WTC11 (cell line): ENCODE results near the gene RGL1.

Experiments
- ETV6 ChIP-seq: sonication (generic); formaldehyde crosslinking; IDR thresholded peaks from 2 replicates; pipeline ENCODE4 v1.8.1; 2022; ENCODE audit warnings: mild to moderate bottlenecking, missing genetic modification reagents
- JUN ChIP-seq: sonication (generic); formaldehyde crosslinking; IDR thresholded peaks from 2 replicates; pipeline ENCODE4 v1.8.0; 2023; ENCODE audit warnings: mild to moderate bottlenecking, missing genetic modification reagents
- NR1H2 ChIP-seq: sonication (generic); formaldehyde crosslinking; IDR thresholded peaks from 2 replicates; pipeline ENCODE4 v1.9.0; 2021; ENCODE audit warnings: mild to moderate bottlenecking, moderate library complexity, missing genetic modification reagents
- SP1 ChIP-seq: sonication (generic); formaldehyde crosslinking; conservative IDR thresholded peaks from 2 replicates; pipeline ENCODE4 v1.8.1; 2022; ENCODE audit warnings: missing genetic modification reagents
- TF ChIP-seq, protein P1 (sequence below): sonication (generic); formaldehyde crosslinking; IDR thresholded peaks from 2 replicates; pipeline ENCODE4 v1.8.0; 2022; ENCODE audit warnings: mild to moderate bottlenecking, missing genetic modification reagents
- TF ChIP-seq, protein P2 (sequence below): sonication (generic); formaldehyde crosslinking; conservative IDR thresholded peaks from 2 replicates; pipeline ENCODE4 v1.8.1; 2022; ENCODE audit warnings: mild to moderate bottlenecking, missing genetic modification reagents
- TF ChIP-seq, protein P3 (sequence below): fragments of 200-600 bp; IDR thresholded peaks from 2 replicates; pipeline ENCODE4 v1.8.0; 2022; ENCODE audit warnings: antibody characterized with exemption
- TF ChIP-seq, protein P4 (sequence below): sonication (generic); formaldehyde crosslinking; IDR thresholded peaks from 2 replicates; pipeline ENCODE4 v1.8.1; 2023; ENCODE audit warnings: mild to moderate bottlenecking, missing genetic modification reagents, borderline replicate concordance
- TF ChIP-seq, protein P5 (sequence below): sonication (generic); formaldehyde crosslinking; IDR thresholded peaks from 2 replicates; pipeline ENCODE4 v1.8.1; 2023; ENCODE audit warnings: mild to moderate bottlenecking, missing genetic modification reagents
- TF ChIP-seq, protein P6 (sequence below): fragments of 250-450 bp; sonication (Bioruptor Pico); IDR thresholded peaks from 2 replicates; pipeline ENCODE4 v1.9.0; 2021; ENCODE audit warnings: mild to moderate bottlenecking
- TF ChIP-seq, protein P7 (sequence below): sonication (generic); formaldehyde crosslinking; IDR thresholded peaks from 2 replicates; pipeline ENCODE4 v1.8.0; 2022; ENCODE audit warnings: mild to moderate bottlenecking, missing genetic modification reagents
- TF ChIP-seq, protein P8 (sequence below): sonication (generic); formaldehyde crosslinking; IDR thresholded peaks from 2 replicates; pipeline ENCODE4 v1.8.1; 2023; ENCODE audit warnings: mild to moderate bottlenecking, moderate library complexity, missing genetic modification reagents

DNA sequence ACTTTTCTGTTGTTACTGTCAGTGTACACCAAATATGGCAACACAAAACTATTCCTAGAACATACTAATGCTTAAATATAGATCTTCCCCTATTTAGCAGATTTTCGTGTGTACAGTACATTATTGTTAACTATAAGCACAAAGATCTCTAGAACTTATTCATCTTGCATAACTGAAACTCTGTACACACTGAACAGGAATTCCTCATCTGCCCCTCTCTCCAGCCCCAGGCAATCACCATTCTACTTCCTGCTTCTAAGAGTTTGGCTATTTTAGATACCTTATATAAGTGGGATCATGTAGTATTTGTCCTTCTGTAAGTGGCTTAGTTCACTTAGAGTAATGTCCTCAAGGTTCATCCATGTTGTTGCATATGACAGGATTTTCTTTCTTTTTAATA is 4.5 kb upstream of the RGL1 start:
- TF ChIP-seq, protein P1, sequence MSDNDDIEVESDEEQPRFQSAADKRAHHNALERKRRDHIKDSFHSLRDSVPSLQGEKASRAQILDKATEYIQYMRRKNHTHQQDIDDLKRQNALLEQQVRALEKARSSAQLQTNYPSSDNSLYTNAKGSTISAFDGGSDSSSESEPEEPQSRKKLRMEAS: no peak
- TF ChIP-seq SP1 (CRISPR knock-in tag): no peak
- TF ChIP-seq, protein P2, sequence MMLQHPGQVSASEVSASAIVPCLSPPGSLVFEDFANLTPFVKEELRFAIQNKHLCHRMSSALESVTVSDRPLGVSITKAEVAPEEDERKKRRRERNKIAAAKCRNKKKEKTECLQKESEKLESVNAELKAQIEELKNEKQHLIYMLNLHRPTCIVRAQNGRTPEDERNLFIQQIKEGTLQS (CRISPR knock-in tag): no peak
- TF ChIP-seq, protein P3, sequence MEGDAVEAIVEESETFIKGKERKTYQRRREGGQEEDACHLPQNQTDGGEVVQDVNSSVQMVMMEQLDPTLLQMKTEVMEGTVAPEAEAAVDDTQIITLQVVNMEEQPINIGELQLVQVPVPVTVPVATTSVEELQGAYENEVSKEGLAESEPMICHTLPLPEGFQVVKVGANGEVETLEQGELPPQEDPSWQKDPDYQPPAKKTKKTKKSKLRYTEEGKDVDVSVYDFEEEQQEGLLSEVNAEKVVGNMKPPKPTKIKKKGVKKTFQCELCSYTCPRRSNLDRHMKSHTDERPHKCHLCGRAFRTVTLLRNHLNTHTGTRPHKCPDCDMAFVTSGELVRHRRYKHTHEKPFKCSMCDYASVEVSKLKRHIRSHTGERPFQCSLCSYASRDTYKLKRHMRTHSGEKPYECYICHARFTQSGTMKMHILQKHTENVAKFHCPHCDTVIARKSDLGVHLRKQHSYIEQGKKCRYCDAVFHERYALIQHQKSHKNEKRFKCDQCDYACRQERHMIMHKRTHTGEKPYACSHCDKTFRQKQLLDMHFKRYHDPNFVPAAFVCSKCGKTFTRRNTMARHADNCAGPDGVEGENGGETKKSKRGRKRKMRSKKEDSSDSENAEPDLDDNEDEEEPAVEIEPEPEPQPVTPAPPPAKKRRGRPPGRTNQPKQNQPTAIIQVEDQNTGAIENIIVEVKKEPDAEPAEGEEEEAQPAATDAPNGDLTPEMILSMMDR: no peak
- TF ChIP-seq, protein P4, sequence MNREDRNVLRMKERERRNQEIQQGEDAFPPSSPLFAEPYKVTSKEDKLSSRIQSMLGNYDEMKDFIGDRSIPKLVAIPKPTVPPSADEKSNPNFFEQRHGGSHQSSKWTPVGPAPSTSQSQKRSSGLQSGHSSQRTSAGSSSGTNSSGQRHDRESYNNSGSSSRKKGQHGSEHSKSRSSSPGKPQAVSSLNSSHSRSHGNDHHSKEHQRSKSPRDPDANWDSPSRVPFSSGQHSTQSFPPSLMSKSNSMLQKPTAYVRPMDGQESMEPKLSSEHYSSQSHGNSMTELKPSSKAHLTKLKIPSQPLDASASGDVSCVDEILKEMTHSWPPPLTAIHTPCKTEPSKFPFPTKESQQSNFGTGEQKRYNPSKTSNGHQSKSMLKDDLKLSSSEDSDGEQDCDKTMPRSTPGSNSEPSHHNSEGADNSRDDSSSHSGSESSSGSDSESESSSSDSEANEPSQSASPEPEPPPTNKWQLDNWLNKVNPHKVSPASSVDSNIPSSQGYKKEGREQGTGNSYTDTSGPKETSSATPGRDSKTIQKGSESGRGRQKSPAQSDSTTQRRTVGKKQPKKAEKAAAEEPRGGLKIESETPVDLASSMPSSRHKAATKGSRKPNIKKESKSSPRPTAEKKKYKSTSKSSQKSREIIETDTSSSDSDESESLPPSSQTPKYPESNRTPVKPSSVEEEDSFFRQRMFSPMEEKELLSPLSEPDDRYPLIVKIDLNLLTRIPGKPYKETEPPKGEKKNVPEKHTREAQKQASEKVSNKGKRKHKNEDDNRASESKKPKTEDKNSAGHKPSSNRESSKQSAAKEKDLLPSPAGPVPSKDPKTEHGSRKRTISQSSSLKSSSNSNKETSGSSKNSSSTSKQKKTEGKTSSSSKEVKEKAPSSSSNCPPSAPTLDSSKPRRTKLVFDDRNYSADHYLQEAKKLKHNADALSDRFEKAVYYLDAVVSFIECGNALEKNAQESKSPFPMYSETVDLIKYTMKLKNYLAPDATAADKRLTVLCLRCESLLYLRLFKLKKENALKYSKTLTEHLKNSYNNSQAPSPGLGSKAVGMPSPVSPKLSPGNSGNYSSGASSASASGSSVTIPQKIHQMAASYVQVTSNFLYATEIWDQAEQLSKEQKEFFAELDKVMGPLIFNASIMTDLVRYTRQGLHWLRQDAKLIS (CRISPR knock-in tag): no peak
- TF ChIP-seq, protein P5, sequence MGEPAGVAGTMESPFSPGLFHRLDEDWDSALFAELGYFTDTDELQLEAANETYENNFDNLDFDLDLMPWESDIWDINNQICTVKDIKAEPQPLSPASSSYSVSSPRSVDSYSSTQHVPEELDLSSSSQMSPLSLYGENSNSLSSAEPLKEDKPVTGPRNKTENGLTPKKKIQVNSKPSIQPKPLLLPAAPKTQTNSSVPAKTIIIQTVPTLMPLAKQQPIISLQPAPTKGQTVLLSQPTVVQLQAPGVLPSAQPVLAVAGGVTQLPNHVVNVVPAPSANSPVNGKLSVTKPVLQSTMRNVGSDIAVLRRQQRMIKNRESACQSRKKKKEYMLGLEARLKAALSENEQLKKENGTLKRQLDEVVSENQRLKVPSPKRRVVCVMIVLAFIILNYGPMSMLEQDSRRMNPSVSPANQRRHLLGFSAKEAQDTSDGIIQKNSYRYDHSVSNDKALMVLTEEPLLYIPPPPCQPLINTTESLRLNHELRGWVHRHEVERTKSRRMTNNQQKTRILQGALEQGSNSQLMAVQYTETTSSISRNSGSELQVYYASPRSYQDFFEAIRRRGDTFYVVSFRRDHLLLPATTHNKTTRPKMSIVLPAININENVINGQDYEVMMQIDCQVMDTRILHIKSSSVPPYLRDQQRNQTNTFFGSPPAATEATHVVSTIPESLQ (CRISPR knock-in tag): no peak
- TF ChIP-seq NR1H2 (CRISPR knock-in tag): no peak
- no peak for TF ChIP-seq ETV6 (CRISPR knock-in tag)
- no peak for TF ChIP-seq JUN
- TF ChIP-seq, protein P6, sequence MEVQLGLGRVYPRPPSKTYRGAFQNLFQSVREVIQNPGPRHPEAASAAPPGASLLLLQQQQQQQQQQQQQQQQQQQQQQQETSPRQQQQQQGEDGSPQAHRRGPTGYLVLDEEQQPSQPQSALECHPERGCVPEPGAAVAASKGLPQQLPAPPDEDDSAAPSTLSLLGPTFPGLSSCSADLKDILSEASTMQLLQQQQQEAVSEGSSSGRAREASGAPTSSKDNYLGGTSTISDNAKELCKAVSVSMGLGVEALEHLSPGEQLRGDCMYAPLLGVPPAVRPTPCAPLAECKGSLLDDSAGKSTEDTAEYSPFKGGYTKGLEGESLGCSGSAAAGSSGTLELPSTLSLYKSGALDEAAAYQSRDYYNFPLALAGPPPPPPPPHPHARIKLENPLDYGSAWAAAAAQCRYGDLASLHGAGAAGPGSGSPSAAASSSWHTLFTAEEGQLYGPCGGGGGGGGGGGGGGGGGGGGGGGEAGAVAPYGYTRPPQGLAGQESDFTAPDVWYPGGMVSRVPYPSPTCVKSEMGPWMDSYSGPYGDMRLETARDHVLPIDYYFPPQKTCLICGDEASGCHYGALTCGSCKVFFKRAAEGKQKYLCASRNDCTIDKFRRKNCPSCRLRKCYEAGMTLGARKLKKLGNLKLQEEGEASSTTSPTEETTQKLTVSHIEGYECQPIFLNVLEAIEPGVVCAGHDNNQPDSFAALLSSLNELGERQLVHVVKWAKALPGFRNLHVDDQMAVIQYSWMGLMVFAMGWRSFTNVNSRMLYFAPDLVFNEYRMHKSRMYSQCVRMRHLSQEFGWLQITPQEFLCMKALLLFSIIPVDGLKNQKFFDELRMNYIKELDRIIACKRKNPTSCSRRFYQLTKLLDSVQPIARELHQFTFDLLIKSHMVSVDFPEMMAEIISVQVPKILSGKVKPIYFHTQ: no peak
- TF ChIP-seq, protein P7, sequence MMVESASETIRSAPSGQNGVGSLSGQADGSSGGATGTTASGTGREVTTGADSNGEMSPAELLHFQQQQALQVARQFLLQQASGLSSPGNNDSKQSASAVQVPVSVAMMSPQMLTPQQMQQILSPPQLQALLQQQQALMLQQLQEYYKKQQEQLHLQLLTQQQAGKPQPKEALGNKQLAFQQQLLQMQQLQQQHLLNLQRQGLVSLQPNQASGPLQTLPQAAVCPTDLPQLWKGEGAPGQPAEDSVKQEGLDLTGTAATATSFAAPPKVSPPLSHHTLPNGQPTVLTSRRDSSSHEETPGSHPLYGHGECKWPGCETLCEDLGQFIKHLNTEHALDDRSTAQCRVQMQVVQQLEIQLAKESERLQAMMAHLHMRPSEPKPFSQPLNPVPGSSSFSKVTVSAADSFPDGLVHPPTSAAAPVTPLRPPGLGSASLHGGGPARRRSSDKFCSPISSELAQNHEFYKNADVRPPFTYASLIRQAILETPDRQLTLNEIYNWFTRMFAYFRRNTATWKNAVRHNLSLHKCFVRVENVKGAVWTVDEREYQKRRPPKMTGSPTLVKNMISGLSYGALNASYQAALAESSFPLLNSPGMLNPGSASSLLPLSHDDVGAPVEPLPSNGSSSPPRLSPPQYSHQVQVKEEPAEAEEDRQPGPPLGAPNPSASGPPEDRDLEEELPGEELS (CRISPR knock-in tag): no peak
- TF ChIP-seq, protein P8, sequence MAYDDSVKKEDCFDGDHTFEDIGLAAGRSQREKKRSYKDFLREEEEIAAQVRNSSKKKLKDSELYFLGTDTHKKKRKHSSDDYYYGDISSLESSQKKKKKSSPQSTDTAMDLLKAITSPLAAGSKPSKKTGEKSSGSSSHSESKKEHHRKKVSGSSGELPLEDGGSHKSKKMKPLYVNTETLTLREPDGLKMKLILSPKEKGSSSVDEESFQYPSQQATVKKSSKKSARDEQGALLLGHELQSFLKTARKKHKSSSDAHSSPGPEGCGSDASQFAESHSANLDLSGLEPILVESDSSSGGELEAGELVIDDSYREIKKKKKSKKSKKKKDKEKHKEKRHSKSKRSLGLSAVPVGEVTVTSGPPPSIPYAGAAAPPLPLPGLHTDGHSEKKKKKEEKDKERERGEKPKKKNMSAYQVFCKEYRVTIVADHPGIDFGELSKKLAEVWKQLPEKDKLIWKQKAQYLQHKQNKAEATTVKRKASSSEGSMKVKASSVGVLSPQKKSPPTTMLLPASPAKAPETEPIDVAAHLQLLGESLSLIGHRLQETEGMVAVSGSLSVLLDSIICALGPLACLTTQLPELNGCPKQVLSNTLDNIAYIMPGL (CRISPR knock-in tag): no peak
